Measurements from ENCODE around the gene TPMT. TPM values are rescaled to one million over a fixed set of nuclear protein-coding genes. Genes with fewer than 3 reads are reported as not detected.

TPMT gene
- total RNA-seq, 1 experiment from 2014 or later: 8.3 TPM

DNA sequence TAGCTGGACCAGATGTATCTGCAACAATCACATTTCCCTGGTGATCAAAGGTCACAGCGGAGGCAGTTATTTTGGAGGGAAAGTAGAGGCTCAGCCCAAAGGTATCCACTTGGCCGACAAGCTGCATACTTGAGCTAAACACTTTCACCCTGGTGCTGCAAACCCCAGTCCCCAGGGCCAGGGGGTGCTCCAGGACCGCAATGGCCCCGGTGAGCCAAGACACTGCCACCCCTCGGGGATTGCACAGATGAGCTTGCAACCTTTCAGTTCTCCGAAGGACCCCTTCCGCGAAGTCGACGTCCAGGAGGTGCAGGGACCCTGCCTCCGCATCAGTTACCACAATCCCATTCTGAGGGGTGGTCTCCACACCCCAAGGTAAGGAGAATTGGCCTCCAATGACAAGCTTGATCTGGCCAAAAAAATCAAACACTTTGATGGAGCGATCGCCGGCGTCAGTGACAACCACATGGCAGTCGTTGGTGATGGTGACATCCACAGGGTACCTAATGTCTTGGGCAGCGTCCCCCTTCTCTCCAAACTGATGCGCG lies 33.2 kb downstream of the TPMT start:
- H3K4me1 ChIP-seq (ENCODE audit: insufficient read depth, low read length, poor library complexity, severe bottlenecking): peaks cover 11% of the 10 kb centered on the region
- DNase-seq (ENCODE audit: low spot score): peak; percentile 7
- no peaks in the 10 kb centered on the region for H3K36me3 ChIP-seq (ENCODE audit: insufficient read depth, low read length, poor library complexity, severe bottlenecking)
- ChIA-PET CTCF (interaction anchor here (0.5 to 1.8 kb wide), 2 partner anchors 262 to 305 kb away, joined by 4 to 7 read pairs; no protein-coding TSS in a partner anchor), POLR2A (ENCODE audit: low non-redundant PET) (no interaction called here)
- no peaks in the 10 kb centered on the region for H3K9me3 ChIP-seq (ENCODE audit: low read depth, low read length, poor library complexity, severe bottlenecking)
- peak overlapping the region; percentile 51 for H3K4me3 ChIP-seq (ENCODE audit: low read depth, low read length, poor library complexity, severe bottlenecking)
- TF ChIP-seq EZH2 (IDR thresholded peaks at IDR 0.05; ENCODE audit: borderline replicate concordance, low read depth, low read length, poor library complexity, severe bottlenecking): no peak
- TF ChIP-seq, protein P1, sequence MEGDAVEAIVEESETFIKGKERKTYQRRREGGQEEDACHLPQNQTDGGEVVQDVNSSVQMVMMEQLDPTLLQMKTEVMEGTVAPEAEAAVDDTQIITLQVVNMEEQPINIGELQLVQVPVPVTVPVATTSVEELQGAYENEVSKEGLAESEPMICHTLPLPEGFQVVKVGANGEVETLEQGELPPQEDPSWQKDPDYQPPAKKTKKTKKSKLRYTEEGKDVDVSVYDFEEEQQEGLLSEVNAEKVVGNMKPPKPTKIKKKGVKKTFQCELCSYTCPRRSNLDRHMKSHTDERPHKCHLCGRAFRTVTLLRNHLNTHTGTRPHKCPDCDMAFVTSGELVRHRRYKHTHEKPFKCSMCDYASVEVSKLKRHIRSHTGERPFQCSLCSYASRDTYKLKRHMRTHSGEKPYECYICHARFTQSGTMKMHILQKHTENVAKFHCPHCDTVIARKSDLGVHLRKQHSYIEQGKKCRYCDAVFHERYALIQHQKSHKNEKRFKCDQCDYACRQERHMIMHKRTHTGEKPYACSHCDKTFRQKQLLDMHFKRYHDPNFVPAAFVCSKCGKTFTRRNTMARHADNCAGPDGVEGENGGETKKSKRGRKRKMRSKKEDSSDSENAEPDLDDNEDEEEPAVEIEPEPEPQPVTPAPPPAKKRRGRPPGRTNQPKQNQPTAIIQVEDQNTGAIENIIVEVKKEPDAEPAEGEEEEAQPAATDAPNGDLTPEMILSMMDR (conservative IDR thresholded peaks at IDR 0.05; ENCODE audit: low read depth, low read length): no peak
- H3K27me3 ChIP-seq (replicated peaks; ENCODE audit: insufficient read depth, low read depth, low read length, poor library complexity): no peaks in the 10 kb centered on the region
- no peak overlapping the region for H3K27ac ChIP-seq (ENCODE audit: low read depth, low read length, poor library complexity, severe bottlenecking)
- BruUV-seq (replicated peaks): no TSS peak
- intact Hi-C loops (cut with micrococcal nuclease; ENCODE audit: unreplicated experiment): loop anchor here (2.0 to 10.0 kb wide), 3 partner anchors 133 to 537 kb away; no protein-coding TSS in a partner anchor

DNA sequence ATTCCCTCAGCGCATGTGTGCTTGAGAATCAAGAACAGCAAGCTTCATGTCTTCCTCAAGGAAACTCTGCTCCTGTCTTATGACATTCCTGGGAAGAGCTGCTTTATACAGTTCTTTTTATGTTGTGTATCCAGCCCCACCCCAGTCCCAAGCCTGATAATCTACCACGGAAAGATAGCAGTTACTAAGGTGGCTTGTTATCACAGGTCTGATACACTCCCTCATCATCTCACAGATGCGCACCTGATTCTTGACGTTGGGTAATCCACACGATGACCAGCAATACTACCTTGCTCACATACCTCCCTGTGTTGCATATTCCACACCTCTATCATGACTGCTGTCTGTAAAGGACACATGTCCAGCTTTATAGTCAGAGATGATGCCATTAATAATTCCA lies 35.6 kb downstream of the TPMT start:
- CTCF ChIA-PET: no interaction called here
- no peak for DNase-seq (ENCODE audit: low spot score)
- Histone ChIP-seq H3K27ac (ENCODE audit: low read depth, low read length, poor library complexity, severe bottlenecking) (no peak overlapping the region), H3K4me1 (ENCODE audit: insufficient read depth, low read length, poor library complexity, severe bottlenecking) (peaks cover 11% of the 10 kb centered on the region), H3K4me3 (ENCODE audit: low read depth, low read length, poor library complexity, severe bottlenecking) (no peak overlapping the region), H3K36me3 (ENCODE audit: insufficient read depth, low read length, poor library complexity, severe bottlenecking) (no peaks in the 10 kb centered on the region), H3K9me3 (ENCODE audit: low read depth, low read length, poor library complexity, severe bottlenecking) (no peaks in the 10 kb centered on the region), H3K27me3 (replicated peaks; ENCODE audit: insufficient read depth, low read depth, low read length, poor library complexity) (no peaks in the 10 kb centered on the region)
- POLR2A ChIA-PET (ENCODE audit: low non-redundant PET): no interaction called here
- intact Hi-C loops (cut with micrococcal nuclease; ENCODE audit: unreplicated experiment): no loop called here
- BruUV-seq (replicated peaks): no TSS peak
- TF ChIP-seq, protein P1 (conservative IDR thresholded peaks at IDR 0.05; ENCODE audit: low read depth, low read length): no peak
- TF ChIP-seq EZH2 (IDR thresholded peaks at IDR 0.05; ENCODE audit: borderline replicate concordance, low read depth, low read length, poor library complexity, severe bottlenecking): no peak

DNA sequence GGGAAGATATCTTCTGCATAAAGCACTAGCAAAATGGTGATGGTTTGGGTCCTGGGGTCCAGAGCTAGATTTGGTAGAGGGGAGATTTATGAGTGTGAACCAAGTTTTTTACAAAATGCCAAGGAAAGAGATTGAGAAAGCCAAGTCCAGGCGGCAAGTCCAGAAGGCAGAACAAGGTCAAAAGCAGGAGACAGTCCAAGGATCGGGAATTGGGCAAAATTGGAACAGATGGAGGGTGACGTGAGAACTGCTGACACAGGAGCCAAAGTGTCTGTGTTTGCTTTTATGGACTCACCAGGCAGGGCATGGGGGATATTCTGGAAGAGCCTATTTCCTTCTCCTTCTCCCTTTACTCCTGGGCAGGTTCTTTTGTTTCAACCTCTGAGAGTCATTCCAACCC lies 36.5 kb downstream of the TPMT start:
- POLR2A ChIA-PET (ENCODE audit: low non-redundant PET): no interaction called here
- CTCF ChIA-PET: no interaction called here
- BruUV-seq (replicated peaks): no TSS peak
- Histone ChIP-seq H3K4me3 (ENCODE audit: low read depth, low read length, poor library complexity, severe bottlenecking) (no peak overlapping the region), H3K27me3 (replicated peaks; ENCODE audit: insufficient read depth, low read depth, low read length, poor library complexity) (no peaks in the 10 kb centered on the region), H3K36me3 (ENCODE audit: insufficient read depth, low read length, poor library complexity, severe bottlenecking) (no peaks in the 10 kb centered on the region), H3K27ac (ENCODE audit: low read depth, low read length, poor library complexity, severe bottlenecking) (no peak overlapping the region), H3K9me3 (ENCODE audit: low read depth, low read length, poor library complexity, severe bottlenecking) (no peaks in the 10 kb centered on the region), H3K4me1 (ENCODE audit: insufficient read depth, low read length, poor library complexity, severe bottlenecking) (peaks cover 11% of the 10 kb centered on the region)
- intact Hi-C loops (cut with micrococcal nuclease; ENCODE audit: unreplicated experiment): no loop called here
- no peak for DNase-seq (ENCODE audit: low spot score)
- TF ChIP-seq EZH2 (IDR thresholded peaks at IDR 0.05; ENCODE audit: borderline replicate concordance, low read depth, low read length, poor library complexity, severe bottlenecking): no peak
- TF ChIP-seq, protein P1 (conservative IDR thresholded peaks at IDR 0.05; ENCODE audit: low read depth, low read length): no peak
